Measurements from ENCODE around the gene SORBS2.

SORBS2 gene

DNA sequence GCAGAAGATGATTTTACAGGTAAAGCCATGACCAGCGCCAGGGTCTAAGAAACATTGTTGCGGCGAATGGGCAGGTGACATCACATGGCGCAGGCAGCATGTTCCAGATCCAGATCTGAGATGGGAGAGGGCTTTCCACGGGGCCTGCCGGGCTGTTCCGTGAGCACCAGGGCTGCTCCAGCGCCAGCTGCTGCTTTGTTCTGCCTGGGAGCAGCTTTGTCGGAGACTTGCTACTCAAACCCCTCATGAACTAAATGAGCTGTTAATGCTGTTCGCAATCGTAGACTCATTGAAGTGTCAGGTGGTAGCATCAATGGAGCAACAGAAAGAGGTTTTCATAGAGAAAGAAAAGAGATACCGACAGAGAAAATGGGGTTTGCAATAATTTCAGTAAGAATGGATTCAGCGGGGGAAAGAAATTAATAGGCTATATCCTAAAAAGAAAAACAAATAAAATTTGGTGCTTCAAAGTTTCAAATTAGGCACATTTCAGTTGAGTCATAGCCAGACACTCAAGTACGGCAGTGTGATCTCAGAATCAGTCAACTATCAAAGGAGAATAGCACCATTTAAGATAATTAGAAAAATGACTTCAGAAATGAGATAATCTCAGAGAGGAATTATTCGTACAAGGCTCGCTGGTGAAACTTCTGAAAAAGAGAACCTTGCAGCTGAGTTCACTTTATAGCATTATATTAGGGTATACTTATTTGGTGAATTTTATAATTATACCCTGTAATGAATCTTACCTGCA is 23.9 kb downstream of the SORBS2 start:
- H3K9ac ChIP-seq, result no peak overlapping the region
- H3K79me2 ChIP-seq (ENCODE audit: insufficient read depth, low read depth), result no peaks in the 10 kb centered on the region
- no peak overlapping the region for H2AFZ ChIP-seq (ENCODE audit: low read depth)
- no peaks in the 10 kb centered on the region for H3K36me3 ChIP-seq (ENCODE audit: insufficient read depth)
- no peak for TF ChIP-seq CTCF (conservative IDR thresholded peaks at IDR 0.05; ENCODE audit: low read depth, low read length)
- no peak overlapping the region for H3K4me3 ChIP-seq (IDR thresholded peaks at IDR 0.05; ENCODE audit: insufficient read depth, low read depth, low read length)
- H3K27me3 ChIP-seq (ENCODE audit: insufficient read depth, low read depth), result no peaks in the 10 kb centered on the region
- H3K4me2 ChIP-seq, result no peak overlapping the region
- H3K4me1 ChIP-seq (ENCODE audit: low read depth, poor library complexity, severe bottlenecking), result no peaks in the 10 kb centered on the region
- no peak overlapping the region for H3K27ac ChIP-seq
- no peaks in the 10 kb centered on the region for H4K20me1 ChIP-seq (ENCODE audit: insufficient read depth)

DNA sequence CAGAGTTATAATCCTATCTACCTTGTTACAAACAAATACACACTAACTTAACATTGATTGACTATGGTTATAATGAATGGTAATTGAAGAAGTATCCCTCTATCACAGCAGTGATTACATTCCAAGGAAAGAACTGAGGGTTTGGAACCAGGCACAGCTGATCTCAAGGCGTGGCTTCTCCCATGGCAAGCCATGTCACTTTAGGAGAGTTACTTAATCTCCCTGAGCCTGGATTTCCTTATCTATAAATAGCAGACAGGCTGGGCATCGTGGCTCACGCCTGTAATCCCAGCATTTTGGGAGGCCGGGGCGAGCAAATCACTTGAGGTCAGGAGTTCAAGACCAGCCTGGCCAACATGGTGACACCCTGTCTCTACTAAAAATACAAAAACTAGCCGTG is 25.6 kb downstream of the SORBS2 start:
- no peak overlapping the region for H3K4me2 ChIP-seq
- no peaks in the 10 kb centered on the region for H3K36me3 ChIP-seq (ENCODE audit: insufficient read depth)
- no peaks in the 10 kb centered on the region for H3K27me3 ChIP-seq (ENCODE audit: insufficient read depth, low read depth)
- H3K27ac ChIP-seq, result no peak overlapping the region
- H3K79me2 ChIP-seq (ENCODE audit: insufficient read depth, low read depth), result no peaks in the 10 kb centered on the region
- H3K9ac ChIP-seq, result no peak overlapping the region
- H3K4me3 ChIP-seq (IDR thresholded peaks at IDR 0.05; ENCODE audit: insufficient read depth, low read depth, low read length), result no peak overlapping the region
- H2AFZ ChIP-seq (ENCODE audit: low read depth), result no peak overlapping the region
- TF ChIP-seq CTCF (conservative IDR thresholded peaks at IDR 0.05; ENCODE audit: low read depth, low read length), result no peak
- H4K20me1 ChIP-seq (ENCODE audit: insufficient read depth), result no peaks in the 10 kb centered on the region
- H3K4me1 ChIP-seq (ENCODE audit: low read depth, poor library complexity, severe bottlenecking), result no peaks in the 10 kb centered on the region

GRCh38 chr4:185783574-185783973 is 28.4 kb downstream of the SORBS2 start:
- H3K4me3 ChIP-seq (IDR thresholded peaks at IDR 0.05; ENCODE audit: insufficient read depth, low read depth, low read length), result no peak overlapping the region
- H3K36me3 ChIP-seq (ENCODE audit: insufficient read depth), result no peaks in the 10 kb centered on the region
- no peaks in the 10 kb centered on the region for H3K4me1 ChIP-seq (ENCODE audit: low read depth, poor library complexity, severe bottlenecking)
- no peak overlapping the region for H3K4me2 ChIP-seq
- H3K27ac ChIP-seq, result no peak overlapping the region
- H3K9ac ChIP-seq, result no peak overlapping the region
- no peaks in the 10 kb centered on the region for H4K20me1 ChIP-seq (ENCODE audit: insufficient read depth)
- H3K27me3 ChIP-seq (ENCODE audit: insufficient read depth, low read depth), result no peaks in the 10 kb centered on the region
- TF ChIP-seq CTCF (conservative IDR thresholded peaks at IDR 0.05; ENCODE audit: low read depth, low read length), result no peak
- H3K79me2 ChIP-seq (ENCODE audit: insufficient read depth, low read depth), result no peaks in the 10 kb centered on the region
- no peak overlapping the region for H2AFZ ChIP-seq (ENCODE audit: low read depth)

DNA sequence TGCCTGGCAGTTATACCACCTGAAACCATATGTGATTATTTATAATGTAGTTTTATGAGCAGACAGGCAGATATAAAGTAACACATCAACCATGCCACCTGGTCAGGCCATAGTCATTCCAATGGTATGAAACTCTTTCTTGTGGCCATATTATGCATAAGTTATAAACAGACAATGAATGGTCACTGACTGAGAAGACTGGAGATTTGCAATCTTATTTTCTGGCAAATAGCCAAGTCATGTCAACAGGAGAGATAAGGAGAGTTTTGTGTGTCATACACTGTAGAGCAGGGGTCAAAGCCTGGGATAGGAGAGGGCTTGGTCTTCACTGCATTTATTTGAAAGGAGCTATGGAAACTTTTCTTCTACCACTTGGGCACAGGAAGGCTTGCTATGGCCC is 29.5 kb downstream of the SORBS2 start:
- TF ChIP-seq CTCF (conservative IDR thresholded peaks at IDR 0.05; ENCODE audit: low read depth, low read length), result no peak
- Histone ChIP-seq H3K4me1 (ENCODE audit: low read depth, poor library complexity, severe bottlenecking) (no peaks in the 10 kb centered on the region), H3K36me3 (ENCODE audit: insufficient read depth) (no peaks in the 10 kb centered on the region), H3K9ac (no peak overlapping the region), H3K4me3 (IDR thresholded peaks at IDR 0.05; ENCODE audit: insufficient read depth, low read depth, low read length) (no peak overlapping the region), H3K4me2 (no peak overlapping the region), H2AFZ (ENCODE audit: low read depth) (no peak overlapping the region), H4K20me1 (ENCODE audit: insufficient read depth) (no peaks in the 10 kb centered on the region), H3K79me2 (ENCODE audit: insufficient read depth, low read depth) (no peaks in the 10 kb centered on the region), H3K27ac (no peak overlapping the region), H3K27me3 (ENCODE audit: insufficient read depth, low read depth) (no peaks in the 10 kb centered on the region)

Data from KMS-11 (cell line).